ENCODE measurements around the gene SEC61G.

The SEC61G gene

GRCh38 chr7:54758702-54759592, at the start of gene SEC61G:
SEC61G (minus strand) TSS chr7:54759211; CDS start chr7:54757588, 1,623 bp downstream.
- no peak for TF ChIP-seq JUND (IDR thresholded peaks at IDR 0.05; ENCODE audit: low read depth)
- peak; percentile 95 to 98 for DNase-seq (ENCODE audit: low read depth in 1 of 2, low spot score in 1 of 2)
- in situ Hi-C loops (cut with HindIII; ENCODE audit: low pct_unique_long_range_greater_than_20kb, low sequenced_read_pairs): no loop called here

DNA sequence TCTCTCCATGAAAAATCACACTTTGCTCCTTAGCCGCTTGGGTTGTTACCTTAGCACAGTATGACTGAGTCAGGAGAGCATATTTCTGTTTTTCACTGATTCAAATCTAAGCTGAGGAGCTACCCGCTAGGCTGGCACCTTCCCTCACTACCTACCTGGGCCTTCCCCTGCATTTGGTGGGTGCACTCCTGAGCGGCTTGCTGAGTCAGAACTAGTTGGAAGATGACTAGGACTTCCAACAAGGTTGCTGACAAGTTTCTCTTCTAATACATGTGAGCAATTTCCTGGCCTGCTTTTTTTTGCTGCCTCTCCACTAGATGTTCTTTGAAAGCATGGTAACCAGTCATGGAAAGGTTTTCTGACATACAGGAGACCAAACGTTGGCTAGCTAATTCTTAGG, 43.8 kb upstream of the SEC61G start:
- DNase-seq (ENCODE audit: low read depth in 1 of 2, low spot score in 1 of 2): no peak
- in situ Hi-C loops (cut with HindIII; ENCODE audit: low pct_unique_long_range_greater_than_20kb, low sequenced_read_pairs): no loop called here
- TF ChIP-seq JUND (IDR thresholded peaks at IDR 0.05; ENCODE audit: low read depth): no peak

- no peak for DNase-seq (ENCODE audit: low read depth in 1 of 2, low spot score in 1 of 2)
- in situ Hi-C loops (cut with HindIII; ENCODE audit: low pct_unique_long_range_greater_than_20kb, low sequenced_read_pairs): no loop called here
- no peak for TF ChIP-seq JUND (IDR thresholded peaks at IDR 0.05; ENCODE audit: low read depth)
Measured at GRCh38 chr7:54802114-54802513, 43.1 kb upstream of the SEC61G start.

DNA sequence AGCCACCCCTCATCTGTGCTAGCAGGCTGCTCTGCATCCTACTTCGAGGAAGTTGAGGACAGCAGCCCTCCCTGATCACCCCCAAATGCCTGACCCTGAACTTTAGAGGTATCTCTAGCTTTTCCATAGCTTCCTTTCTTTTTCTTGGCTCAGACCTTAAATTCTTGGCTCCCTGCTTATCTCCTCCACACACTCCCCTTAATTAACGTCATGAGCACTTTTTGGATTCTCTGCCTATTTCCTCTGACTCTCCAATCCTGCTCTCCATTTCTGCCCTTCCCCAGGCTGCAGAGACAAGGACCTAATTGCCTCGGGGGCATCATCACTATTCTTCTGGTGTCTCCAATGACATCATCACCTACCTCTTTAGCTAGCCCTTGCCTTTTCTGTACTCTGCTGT, 40.8 kb upstream of the SEC61G start:
- in situ Hi-C loops (cut with HindIII; ENCODE audit: low pct_unique_long_range_greater_than_20kb, low sequenced_read_pairs): no loop called here
- no peak for TF ChIP-seq JUND (IDR thresholded peaks at IDR 0.05; ENCODE audit: low read depth)
- no peak for DNase-seq (ENCODE audit: low read depth in 1 of 2, low spot score in 1 of 2)

DNA sequence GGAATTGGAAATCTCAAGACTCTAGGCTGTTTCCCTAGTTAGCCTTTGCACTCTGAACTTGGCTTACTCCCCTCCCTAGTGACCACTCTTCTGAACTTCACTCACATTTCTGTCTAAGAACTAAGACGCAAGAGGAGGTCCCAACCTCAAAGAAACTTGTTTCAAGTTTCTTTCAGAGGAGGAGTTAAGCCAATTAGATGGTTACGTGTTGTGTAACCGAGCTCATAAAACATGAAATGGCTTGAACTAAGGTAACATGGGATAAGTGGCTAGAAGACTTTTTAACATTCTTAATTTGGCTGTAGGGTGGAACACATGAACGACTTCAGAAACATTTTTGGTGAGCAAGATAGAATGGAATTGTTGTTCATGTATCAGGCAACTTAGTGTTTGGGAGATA, 39.5 kb upstream of the SEC61G start:
- TF ChIP-seq JUND (IDR thresholded peaks at IDR 0.05; ENCODE audit: low read depth): no peak
- DNase-seq (ENCODE audit: low read depth in 1 of 2, low spot score in 1 of 2): no peak
- in situ Hi-C loops (cut with HindIII; ENCODE audit: low pct_unique_long_range_greater_than_20kb, low sequenced_read_pairs): no loop called here

GRCh38 chr7:54796853-54797252, 37.8 kb upstream of the SEC61G start:
- DNase-seq (ENCODE audit: low read depth in 1 of 2, low spot score in 1 of 2): no peak
- no peak for TF ChIP-seq JUND (IDR thresholded peaks at IDR 0.05; ENCODE audit: low read depth)
- in situ Hi-C loops (cut with HindIII; ENCODE audit: low pct_unique_long_range_greater_than_20kb, low sequenced_read_pairs): no loop called here

GRCh38 chr7:54796150-54796549, 37.1 kb upstream of the SEC61G start:
- in situ Hi-C loops (cut with HindIII; ENCODE audit: low pct_unique_long_range_greater_than_20kb, low sequenced_read_pairs): no loop called here
- TF ChIP-seq JUND (IDR thresholded peaks at IDR 0.05; ENCODE audit: low read depth): no peak
- DNase-seq (ENCODE audit: low read depth in 1 of 2, low spot score in 1 of 2): no peak

- DNase-seq (ENCODE audit: low read depth in 1 of 2, low spot score in 1 of 2): no peak
- in situ Hi-C loops (cut with HindIII; ENCODE audit: low pct_unique_long_range_greater_than_20kb, low sequenced_read_pairs): no loop called here
- TF ChIP-seq JUND (IDR thresholded peaks at IDR 0.05; ENCODE audit: low read depth): no peak
Measured at GRCh38 chr7:54792383-54792782, 33.4 kb upstream of the SEC61G start.

DNA sequence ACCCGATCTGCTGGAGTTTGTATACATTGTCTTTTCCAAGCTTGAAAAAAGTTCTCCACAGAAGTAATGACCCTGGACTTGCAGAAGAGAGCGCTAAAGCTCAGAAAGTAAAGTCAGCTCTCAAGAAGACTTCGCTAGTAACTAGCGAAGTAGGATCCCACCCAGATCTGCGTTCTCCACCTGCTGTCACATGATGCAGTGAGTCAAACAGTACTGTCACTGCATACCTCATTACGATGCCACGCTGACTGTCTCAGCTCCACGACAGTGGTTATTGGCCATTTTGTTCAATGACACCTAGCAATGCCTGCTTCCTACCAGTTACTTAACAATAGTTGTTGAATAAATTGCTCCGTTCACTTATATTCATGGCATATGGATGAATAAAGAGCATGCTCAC, 29.7 kb upstream of the SEC61G start:
- no peak for TF ChIP-seq JUND (IDR thresholded peaks at IDR 0.05; ENCODE audit: low read depth)
- in situ Hi-C loops (cut with HindIII; ENCODE audit: low pct_unique_long_range_greater_than_20kb, low sequenced_read_pairs): no loop called here
- peak; percentile 56 to 89 for DNase-seq (ENCODE audit: low read depth in 1 of 2, low spot score in 1 of 2)

DNA sequence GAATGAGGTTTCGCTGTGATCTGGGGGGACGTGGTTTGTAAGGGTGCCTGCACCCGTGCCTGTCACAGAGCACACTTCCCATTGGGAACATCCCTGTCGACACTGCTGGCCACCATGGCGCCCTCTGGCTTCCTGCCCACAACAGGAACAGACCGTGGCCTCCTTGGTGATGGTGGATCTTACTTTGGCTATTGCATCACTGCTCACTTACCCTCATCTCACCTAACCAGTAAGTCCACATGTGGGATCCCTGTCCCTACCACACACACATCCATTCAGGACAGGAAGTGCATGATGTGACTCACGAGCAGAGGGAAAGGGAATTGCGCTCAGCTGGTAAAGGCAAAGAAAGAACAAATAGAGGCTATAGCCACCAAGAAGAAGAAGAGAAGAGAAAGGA, 26.2 kb upstream of the SEC61G start:
- in situ Hi-C loops (cut with HindIII; ENCODE audit: low pct_unique_long_range_greater_than_20kb, low sequenced_read_pairs): no loop called here
- DNase-seq (ENCODE audit: low read depth in 1 of 2, low spot score in 1 of 2): peak in 1 of 2 experiments; percentile 69

GRCh38 chr7:54783952-54784351, 24.9 kb upstream of the SEC61G start:
- in situ Hi-C loops (cut with HindIII; ENCODE audit: low pct_unique_long_range_greater_than_20kb, low sequenced_read_pairs): no loop called here
- TF ChIP-seq JUND (IDR thresholded peaks at IDR 0.05; ENCODE audit: low read depth): no peak
- no peak for DNase-seq (ENCODE audit: low read depth in 1 of 2, low spot score in 1 of 2)

More for the DNA sequence above, 26.2 kb upstream of the SEC61G start:
- no peak for TF ChIP-seq JUND (IDR thresholded peaks at IDR 0.05; ENCODE audit: low read depth)

- no peak for TF ChIP-seq JUND (IDR thresholded peaks at IDR 0.05; ENCODE audit: low read depth)
- peak in 1 of 2 experiments; percentile 30 for DNase-seq (ENCODE audit: low read depth in 1 of 2, low spot score in 1 of 2)
- in situ Hi-C loops (cut with HindIII; ENCODE audit: low pct_unique_long_range_greater_than_20kb, low sequenced_read_pairs): no loop called here
Measured at GRCh38 chr7:54782829-54783228, 23.8 kb upstream of the SEC61G start.

DNA sequence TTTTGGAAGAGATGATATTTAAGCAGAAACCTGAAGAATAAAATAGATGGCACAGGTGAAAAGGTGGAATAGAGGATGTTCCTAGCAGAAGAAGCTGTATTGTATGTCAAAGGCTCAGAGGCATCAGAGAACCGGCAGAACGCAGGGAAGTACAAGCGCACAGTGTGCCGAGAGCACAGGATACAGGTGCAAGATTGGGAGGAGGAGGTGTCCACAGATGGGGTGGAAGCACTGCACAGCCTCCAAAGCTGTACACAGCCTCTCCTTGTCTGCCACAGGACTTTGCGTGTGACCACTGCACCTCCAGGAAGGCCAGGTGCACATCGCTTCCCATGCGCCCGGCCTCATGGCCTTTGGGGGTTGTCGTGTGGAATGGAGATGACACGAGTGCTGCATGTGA, 23.3 kb upstream of the SEC61G start:
- in situ Hi-C loops (cut with HindIII; ENCODE audit: low pct_unique_long_range_greater_than_20kb, low sequenced_read_pairs): no loop called here
- no peak for TF ChIP-seq JUND (IDR thresholded peaks at IDR 0.05; ENCODE audit: low read depth)

More for the DNA sequence above, 23.3 kb upstream of the SEC61G start:
- no peak for DNase-seq (ENCODE audit: low read depth in 1 of 2, low spot score in 1 of 2)
